Measurements from ENCODE around the gene RAB40B.

DNA sequence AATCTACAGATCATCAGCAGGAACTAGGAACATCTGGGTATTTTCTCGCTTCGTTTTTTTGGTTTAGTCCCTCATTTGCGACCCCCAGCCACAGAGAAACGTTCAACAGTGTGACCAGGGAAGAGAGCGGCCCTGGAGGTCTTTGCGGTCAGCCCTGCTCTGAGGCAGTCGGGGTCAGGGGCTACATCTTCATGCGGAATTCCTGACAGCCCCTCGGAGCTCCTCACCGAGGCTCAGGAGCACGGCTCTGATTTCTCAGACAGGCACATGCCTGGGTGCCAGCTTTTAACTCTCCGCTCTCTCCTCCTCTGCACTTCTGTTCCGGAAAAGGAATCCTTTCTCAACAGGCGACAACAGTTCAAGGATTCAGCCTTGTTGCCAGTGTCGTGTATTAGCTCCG is 42.2 kb downstream of the RAB40B start:
- TF ChIP-seq, protein P1, sequence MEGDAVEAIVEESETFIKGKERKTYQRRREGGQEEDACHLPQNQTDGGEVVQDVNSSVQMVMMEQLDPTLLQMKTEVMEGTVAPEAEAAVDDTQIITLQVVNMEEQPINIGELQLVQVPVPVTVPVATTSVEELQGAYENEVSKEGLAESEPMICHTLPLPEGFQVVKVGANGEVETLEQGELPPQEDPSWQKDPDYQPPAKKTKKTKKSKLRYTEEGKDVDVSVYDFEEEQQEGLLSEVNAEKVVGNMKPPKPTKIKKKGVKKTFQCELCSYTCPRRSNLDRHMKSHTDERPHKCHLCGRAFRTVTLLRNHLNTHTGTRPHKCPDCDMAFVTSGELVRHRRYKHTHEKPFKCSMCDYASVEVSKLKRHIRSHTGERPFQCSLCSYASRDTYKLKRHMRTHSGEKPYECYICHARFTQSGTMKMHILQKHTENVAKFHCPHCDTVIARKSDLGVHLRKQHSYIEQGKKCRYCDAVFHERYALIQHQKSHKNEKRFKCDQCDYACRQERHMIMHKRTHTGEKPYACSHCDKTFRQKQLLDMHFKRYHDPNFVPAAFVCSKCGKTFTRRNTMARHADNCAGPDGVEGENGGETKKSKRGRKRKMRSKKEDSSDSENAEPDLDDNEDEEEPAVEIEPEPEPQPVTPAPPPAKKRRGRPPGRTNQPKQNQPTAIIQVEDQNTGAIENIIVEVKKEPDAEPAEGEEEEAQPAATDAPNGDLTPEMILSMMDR (IDR thresholded peaks at IDR 0.05): no peak
- TF ChIP-seq POLR2A (IDR thresholded peaks at IDR 0.05): no peak
